ENCODE results near the gene TOGARAM1.
A peak's percentile ranks its signal among the peaks of the same experiment; 100 is the strongest.

Gene TOGARAM1

GRCh38 chr14:44961554-44962333, at the start of gene TOGARAM1, which contains the start of gene KLHL28:
TSS of gene TOGARAM1 (plus strand) at chr14:44962190. CDS start at chr14:44962422, 232 bp downstream.
TSS of gene KLHL28 (minus strand) at chr14:44961947. CDS start at chr14:44945928, 16,019 bp downstream.
- H3K9me3 Mint-ChIP-seq, result peaks cover 7% of the 10 kb centered on the region
- H3K27ac Mint-ChIP-seq (ENCODE audit: low read depth), result no peak within 1 kb of the TSS
- H3K27me3 Mint-ChIP-seq, result no peaks in the 10 kb centered on the region
- DNase-seq (ENCODE audit: low spot score in 2 of 2) (peak; percentile 90 to 97), ATAC-seq (replicated peaks; ENCODE audit: extremely low read depth, poor library complexity, severe bottlenecking) (peak; percentile 89)
- no peak within 1 kb of the TSS for H3K4me3 Mint-ChIP-seq
- H3K4me1 Mint-ChIP-seq, result peaks cover 43% of the 10 kb centered on the region
- H3K36me3 Mint-ChIP-seq (ENCODE audit: insufficient read depth), result peaks cover 11% of the 10 kb centered on the region

GRCh38 chr14:44914849-44915248, 47.1 kb upstream of the TOGARAM1 start:
- no peak for ATAC-seq (replicated peaks; ENCODE audit: extremely low read depth, poor library complexity, severe bottlenecking)
- peaks cover 35% of the 10 kb centered on the region for H3K27me3 Mint-ChIP-seq
- no peak overlapping the region for H3K27ac Mint-ChIP-seq (ENCODE audit: low read depth)
- H3K4me3 Mint-ChIP-seq, result no peak overlapping the region
- no peaks in the 10 kb centered on the region for H3K9me3 Mint-ChIP-seq
- H3K4me1 Mint-ChIP-seq, result no peaks in the 10 kb centered on the region
- no peak for DNase-seq (ENCODE audit: low spot score in 2 of 2)
- H3K36me3 Mint-ChIP-seq (ENCODE audit: insufficient read depth), result peaks cover 1% of the 10 kb centered on the region

GRCh38 chr14:44928793-44929192, 33.2 kb upstream of the TOGARAM1 start:
- no peaks in the 10 kb centered on the region for H3K9me3 Mint-ChIP-seq
- H3K4me1 Mint-ChIP-seq, result no peaks in the 10 kb centered on the region
- ATAC-seq (replicated peaks; ENCODE audit: extremely low read depth, poor library complexity, severe bottlenecking) (no peak), DNase-seq (ENCODE audit: low spot score in 2 of 2) (no peak)
- peaks cover 13% of the 10 kb centered on the region for H3K36me3 Mint-ChIP-seq (ENCODE audit: insufficient read depth)
- H3K27ac Mint-ChIP-seq (ENCODE audit: low read depth), result no peak overlapping the region
- no peaks in the 10 kb centered on the region for H3K27me3 Mint-ChIP-seq
- H3K4me3 Mint-ChIP-seq, result no peak overlapping the region

GRCh38 chr14:44935155-44935554, 26.8 kb upstream of the TOGARAM1 start:
- Mint-ChIP-seq H3K27me3 (no peaks in the 10 kb centered on the region), H3K9me3 (no peaks in the 10 kb centered on the region), H3K27ac (ENCODE audit: low read depth) (peak overlapping the region; percentile 10), H3K4me1 (peaks cover 25% of the 10 kb centered on the region), H3K4me3 (no peak overlapping the region), H3K36me3 (ENCODE audit: insufficient read depth) (peaks cover 17% of the 10 kb centered on the region)
- DNase-seq (ENCODE audit: low spot score in 2 of 2), result no peak
- ATAC-seq (replicated peaks; ENCODE audit: extremely low read depth, poor library complexity, severe bottlenecking), result no peak

- Mint-ChIP-seq H3K4me1 (peaks cover 48% of the 10 kb centered on the region), H3K9me3 (no peaks in the 10 kb centered on the region), H3K36me3 (ENCODE audit: insufficient read depth) (peaks cover 23% of the 10 kb centered on the region), H3K27me3 (no peaks in the 10 kb centered on the region), H3K27ac (ENCODE audit: low read depth) (no peak overlapping the region), H3K4me3 (no peak overlapping the region)
- ATAC-seq (replicated peaks; ENCODE audit: extremely low read depth, poor library complexity, severe bottlenecking) (no peak), DNase-seq (ENCODE audit: low spot score in 2 of 2) (no peak)
Measured at GRCh38 chr14:44937547-44937946, 24.4 kb upstream of the TOGARAM1 start.

- Mint-ChIP-seq H3K4me3 (no peak overlapping the region), H3K27ac (ENCODE audit: low read depth) (no peak overlapping the region), H3K36me3 (ENCODE audit: insufficient read depth) (peaks cover 30% of the 10 kb centered on the region), H3K9me3 (no peaks in the 10 kb centered on the region), H3K4me1 (peaks cover 52% of the 10 kb centered on the region), H3K27me3 (no peaks in the 10 kb centered on the region)
- DNase-seq (ENCODE audit: low spot score in 2 of 2) (no peak), ATAC-seq (replicated peaks; ENCODE audit: extremely low read depth, poor library complexity, severe bottlenecking) (no peak)
Measured at GRCh38 chr14:44940211-44940610, 21.8 kb upstream of the TOGARAM1 start.

GRCh38 chr14:44940944-44941343, 21.0 kb upstream of the TOGARAM1 start:
- H3K9me3 Mint-ChIP-seq, result no peaks in the 10 kb centered on the region
- no peaks in the 10 kb centered on the region for H3K27me3 Mint-ChIP-seq
- H3K27ac Mint-ChIP-seq (ENCODE audit: low read depth), result no peak overlapping the region
- ATAC-seq (replicated peaks; ENCODE audit: extremely low read depth, poor library complexity, severe bottlenecking) (no peak), DNase-seq (ENCODE audit: low spot score in 2 of 2) (no peak)
- peak overlapping the region; percentile 4 for H3K4me3 Mint-ChIP-seq
- H3K4me1 Mint-ChIP-seq, result peaks cover 48% of the 10 kb centered on the region
- peaks cover 36% of the 10 kb centered on the region for H3K36me3 Mint-ChIP-seq (ENCODE audit: insufficient read depth)

- DNase-seq (ENCODE audit: low spot score in 2 of 2) (no peak), ATAC-seq (replicated peaks; ENCODE audit: extremely low read depth, poor library complexity, severe bottlenecking) (no peak)
- Mint-ChIP-seq H3K27me3 (no peaks in the 10 kb centered on the region), H3K9me3 (no peaks in the 10 kb centered on the region), H3K4me3 (no peak overlapping the region), H3K36me3 (ENCODE audit: insufficient read depth) (peaks cover 34% of the 10 kb centered on the region), H3K27ac (ENCODE audit: low read depth) (peak overlapping the region; percentile 12), H3K4me1 (peaks cover 41% of the 10 kb centered on the region)
Measured at GRCh38 chr14:44941591-44941990, 20.4 kb upstream of the TOGARAM1 start.

GRCh38 chr14:44942436-44942835, 19.6 kb upstream of the TOGARAM1 start:
- DNase-seq (ENCODE audit: low spot score in 2 of 2), result no peak
- Mint-ChIP-seq H3K4me1 (peaks cover 46% of the 10 kb centered on the region), H3K4me3 (no peak overlapping the region), H3K27ac (ENCODE audit: low read depth) (peak overlapping the region; percentile 14), H3K9me3 (no peaks in the 10 kb centered on the region), H3K27me3 (no peaks in the 10 kb centered on the region), H3K36me3 (ENCODE audit: insufficient read depth) (peaks cover 36% of the 10 kb centered on the region)
- ATAC-seq (replicated peaks; ENCODE audit: extremely low read depth, poor library complexity, severe bottlenecking), result no peak

- H3K4me1 Mint-ChIP-seq, result peaks cover 52% of the 10 kb centered on the region
Measured at GRCh38 chr14:44944107-44944506, 17.9 kb upstream of the TOGARAM1 start.

GRCh38 chr14:44945264-44945663, 16.7 kb upstream of the TOGARAM1 start:
- peaks cover 52% of the 10 kb centered on the region for H3K4me1 Mint-ChIP-seq
- ATAC-seq (replicated peaks; ENCODE audit: extremely low read depth, poor library complexity, severe bottlenecking), result no peak
- H3K27ac Mint-ChIP-seq (ENCODE audit: low read depth), result no peak overlapping the region
- H3K4me3 Mint-ChIP-seq, result no peak overlapping the region
- peaks cover 32% of the 10 kb centered on the region for H3K36me3 Mint-ChIP-seq (ENCODE audit: insufficient read depth)
- no peaks in the 10 kb centered on the region for H3K9me3 Mint-ChIP-seq
- no peaks in the 10 kb centered on the region for H3K27me3 Mint-ChIP-seq
- DNase-seq (ENCODE audit: low spot score in 2 of 2), result no peak

More at GRCh38 chr14:44944107-44944506, 17.9 kb upstream of the TOGARAM1 start:
- Mint-ChIP-seq H3K9me3 (no peaks in the 10 kb centered on the region), H3K27ac (ENCODE audit: low read depth) (no peak overlapping the region), H3K36me3 (ENCODE audit: insufficient read depth) (peaks cover 37% of the 10 kb centered on the region), H3K27me3 (no peaks in the 10 kb centered on the region), H3K4me3 (no peak overlapping the region)
- DNase-seq (ENCODE audit: low spot score in 2 of 2) (no peak), ATAC-seq (replicated peaks; ENCODE audit: extremely low read depth, poor library complexity, severe bottlenecking) (no peak)

GRCh38 chr14:44951051-44951450, 10.9 kb upstream of the TOGARAM1 start:
- Mint-ChIP-seq H3K27me3 (no peaks in the 10 kb centered on the region), H3K9me3 (no peaks in the 10 kb centered on the region), H3K27ac (ENCODE audit: low read depth) (no peak overlapping the region), H3K4me3 (no peak overlapping the region), H3K36me3 (ENCODE audit: insufficient read depth) (peaks cover 17% of the 10 kb centered on the region), H3K4me1 (peaks cover 34% of the 10 kb centered on the region)
- no peak for DNase-seq (ENCODE audit: low spot score in 2 of 2)
- ATAC-seq (replicated peaks; ENCODE audit: extremely low read depth, poor library complexity, severe bottlenecking), result no peak

GRCh38 chr14:44952391-44953110, 9.4 kb upstream of the TOGARAM1 start:
- Mint-ChIP-seq H3K36me3 (ENCODE audit: insufficient read depth) (peaks cover 17% of the 10 kb centered on the region), H3K27me3 (no peaks in the 10 kb centered on the region), H3K4me1 (peaks cover 35% of the 10 kb centered on the region), H3K9me3 (no peaks in the 10 kb centered on the region), H3K4me3 (no peak overlapping the region), H3K27ac (ENCODE audit: low read depth) (no peak overlapping the region)
- no peak for DNase-seq (ENCODE audit: low spot score in 2 of 2)
- ATAC-seq (replicated peaks; ENCODE audit: extremely low read depth, poor library complexity, severe bottlenecking), result no peak
